T follicular helper cell (primary cell): ENCODE data around the gene NPBWR2.

Experiments used
- DNase-seq: peaks from one replicate; pipeline ENCODE4 v3.0.0-alpha.2; 2020; ENCODE audit warnings: low read depth

Gene NPBWR2

DNA sequence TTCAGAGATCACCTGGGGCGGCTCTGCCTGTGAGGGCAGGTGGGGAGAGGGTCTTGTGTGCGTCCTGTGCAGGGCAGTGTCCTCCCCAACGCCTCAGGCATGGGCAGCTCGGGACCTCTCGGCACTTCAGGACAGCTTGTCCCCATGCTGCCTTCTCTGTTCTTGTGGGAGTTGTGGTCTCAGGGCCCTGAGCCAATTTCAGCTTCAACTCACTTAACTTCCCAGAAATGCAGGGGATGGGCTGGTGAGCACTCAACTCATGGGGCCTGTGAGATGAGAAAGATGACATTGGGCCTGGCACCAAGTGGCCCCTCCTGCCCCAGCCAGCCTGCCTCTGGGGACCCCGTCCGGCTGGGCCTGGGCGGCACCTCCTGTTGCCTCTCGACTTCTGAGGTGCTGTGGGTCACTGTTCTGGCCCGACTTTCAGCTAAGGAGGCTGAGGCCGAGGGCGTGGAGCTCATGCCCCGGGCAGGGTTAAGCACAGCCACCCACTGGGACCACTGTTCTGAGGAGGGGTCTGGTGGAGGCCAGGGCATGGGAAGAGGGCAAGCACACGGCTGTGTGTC is 34.8 kb downstream of the NPBWR2 start:
- DNase-seq: no peak

DNA sequence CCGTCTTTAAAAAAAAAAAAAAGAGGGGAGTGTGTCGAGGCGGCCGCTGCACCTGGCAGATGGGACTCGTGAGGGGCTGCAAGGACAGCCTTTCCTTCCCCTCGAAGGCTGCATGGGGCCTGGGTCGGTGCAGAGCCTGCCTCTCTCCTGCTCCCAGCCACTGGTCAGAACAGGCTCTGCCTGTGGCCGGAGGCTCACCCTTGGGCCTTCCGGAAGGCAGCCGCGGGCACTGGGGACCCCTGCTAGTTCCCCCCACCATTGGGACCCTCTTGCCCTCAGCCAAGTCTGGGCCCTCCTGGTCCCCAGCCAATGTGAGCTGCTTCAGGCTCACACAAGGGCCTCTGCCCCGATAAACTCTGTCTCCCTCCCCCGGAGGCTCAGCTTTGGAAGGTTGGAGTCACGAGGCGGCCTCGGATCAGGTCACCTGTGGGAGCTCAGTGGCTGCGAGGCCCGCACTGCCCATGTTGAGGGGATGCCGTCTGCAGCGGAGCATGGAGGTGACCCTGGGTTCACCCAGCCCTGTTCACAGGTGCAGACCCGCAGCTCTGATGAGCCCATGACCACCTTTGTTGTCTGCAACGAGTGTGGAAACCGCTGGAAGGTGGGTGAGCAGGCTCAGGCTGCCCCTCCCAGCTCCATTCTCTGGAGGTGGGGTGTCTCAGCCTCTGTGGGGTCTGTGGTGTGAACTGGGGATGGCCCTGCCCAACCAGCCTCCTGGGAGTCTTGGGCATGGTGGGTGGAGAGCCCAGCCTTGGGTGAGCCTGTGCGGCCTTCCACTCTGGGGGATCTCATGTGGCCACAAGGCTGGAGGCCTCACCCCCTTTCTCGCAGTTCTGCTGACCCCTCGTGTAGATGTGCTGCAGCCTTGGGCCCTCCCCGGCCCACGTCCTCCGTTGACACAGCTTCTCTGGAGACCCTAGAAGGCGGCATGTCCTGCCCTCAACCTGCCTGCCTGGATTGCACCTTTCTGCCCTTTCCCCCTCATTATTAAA is 35.7 kb downstream of the NPBWR2 start:
- DNase-seq: no peak

DNA sequence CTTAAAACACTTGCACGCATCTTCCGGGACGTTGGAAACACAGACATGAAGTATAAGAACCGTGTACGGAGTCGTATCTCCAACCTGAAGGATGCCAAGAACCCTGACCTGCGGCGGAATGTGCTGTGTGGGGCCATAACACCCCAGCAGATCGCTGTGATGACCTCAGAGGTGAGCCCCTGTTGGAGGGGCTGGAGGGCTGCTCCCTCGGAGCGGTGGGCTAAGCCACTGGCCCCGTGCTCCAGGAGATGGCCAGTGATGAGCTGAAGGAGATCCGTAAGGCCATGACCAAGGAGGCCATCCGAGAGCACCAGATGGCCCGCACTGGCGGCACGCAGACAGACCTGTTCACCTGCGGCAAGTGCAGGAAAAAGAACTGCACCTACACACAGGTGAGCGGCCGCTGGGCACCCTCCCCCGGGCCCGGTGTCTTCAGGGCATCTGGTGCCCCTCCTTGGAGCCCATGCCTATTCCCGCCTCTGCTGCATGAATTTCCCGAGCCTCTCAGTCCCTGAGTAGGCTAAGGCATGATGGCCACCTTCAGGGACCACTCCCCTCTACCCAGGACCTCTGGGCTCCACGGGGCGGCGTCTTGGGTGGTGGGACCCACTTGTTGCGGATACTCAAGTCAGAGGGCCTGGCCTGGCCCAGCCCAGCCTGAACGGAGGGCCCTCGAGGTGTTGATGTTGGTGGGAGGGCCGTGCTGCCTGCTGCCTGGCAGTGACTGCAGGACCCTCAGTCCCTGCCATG is 36.9 kb downstream of the NPBWR2 start:
- DNase-seq: no peak

DNA sequence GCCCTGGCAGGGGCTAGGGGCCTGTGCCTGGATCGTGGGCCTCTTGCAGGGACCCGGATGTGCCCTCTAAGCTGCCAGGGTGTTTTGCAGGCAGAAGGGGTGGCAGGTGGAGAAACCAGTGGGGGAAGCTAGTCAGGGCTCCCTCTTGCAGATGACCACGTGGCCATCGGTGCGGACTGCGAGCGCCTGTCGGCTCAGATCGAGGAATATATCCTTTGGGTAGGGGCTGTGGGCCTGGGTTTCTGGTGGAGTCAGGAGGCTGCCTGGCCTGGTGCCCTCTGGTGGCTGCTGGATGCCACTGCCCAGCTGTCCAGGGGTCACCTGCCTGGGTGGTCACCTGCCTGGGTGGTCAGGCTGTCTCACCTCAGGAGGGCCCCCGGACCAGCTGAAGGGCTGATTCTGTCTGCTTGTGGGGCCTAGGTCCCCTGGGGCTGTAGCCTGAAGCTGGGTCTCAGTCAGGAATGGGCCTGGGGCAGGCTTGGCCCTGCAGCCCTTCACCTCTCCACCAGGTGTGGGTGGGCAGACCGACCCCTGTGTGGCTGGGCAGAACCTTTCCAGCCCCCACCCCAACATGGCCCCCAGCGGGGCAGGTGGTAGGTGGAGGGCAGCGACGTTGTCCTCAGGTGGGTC is 37.6 kb downstream of the NPBWR2 start:
- no peak for DNase-seq

DNA sequence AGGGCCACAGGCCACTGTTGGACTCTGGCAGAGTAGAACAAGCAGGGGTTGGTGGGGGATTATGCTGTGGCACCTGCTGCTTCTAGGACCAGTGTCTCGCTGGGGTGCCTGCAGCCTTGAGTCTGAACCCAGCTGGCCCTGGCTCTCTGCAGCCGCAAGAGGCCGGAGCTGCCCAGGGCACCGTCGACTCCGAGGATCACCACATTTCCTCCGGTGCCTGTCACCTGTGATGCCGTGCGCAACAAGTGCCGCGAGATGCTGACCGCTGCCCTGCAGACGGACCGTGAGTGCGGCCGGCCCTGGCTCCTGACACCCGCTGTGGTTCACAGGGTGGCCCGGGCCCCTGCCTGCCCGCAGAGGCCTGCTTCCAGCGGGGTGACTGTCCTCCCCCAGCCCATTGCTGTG is 38.2 kb downstream of the NPBWR2 start:
- no peak for DNase-seq

DNA sequence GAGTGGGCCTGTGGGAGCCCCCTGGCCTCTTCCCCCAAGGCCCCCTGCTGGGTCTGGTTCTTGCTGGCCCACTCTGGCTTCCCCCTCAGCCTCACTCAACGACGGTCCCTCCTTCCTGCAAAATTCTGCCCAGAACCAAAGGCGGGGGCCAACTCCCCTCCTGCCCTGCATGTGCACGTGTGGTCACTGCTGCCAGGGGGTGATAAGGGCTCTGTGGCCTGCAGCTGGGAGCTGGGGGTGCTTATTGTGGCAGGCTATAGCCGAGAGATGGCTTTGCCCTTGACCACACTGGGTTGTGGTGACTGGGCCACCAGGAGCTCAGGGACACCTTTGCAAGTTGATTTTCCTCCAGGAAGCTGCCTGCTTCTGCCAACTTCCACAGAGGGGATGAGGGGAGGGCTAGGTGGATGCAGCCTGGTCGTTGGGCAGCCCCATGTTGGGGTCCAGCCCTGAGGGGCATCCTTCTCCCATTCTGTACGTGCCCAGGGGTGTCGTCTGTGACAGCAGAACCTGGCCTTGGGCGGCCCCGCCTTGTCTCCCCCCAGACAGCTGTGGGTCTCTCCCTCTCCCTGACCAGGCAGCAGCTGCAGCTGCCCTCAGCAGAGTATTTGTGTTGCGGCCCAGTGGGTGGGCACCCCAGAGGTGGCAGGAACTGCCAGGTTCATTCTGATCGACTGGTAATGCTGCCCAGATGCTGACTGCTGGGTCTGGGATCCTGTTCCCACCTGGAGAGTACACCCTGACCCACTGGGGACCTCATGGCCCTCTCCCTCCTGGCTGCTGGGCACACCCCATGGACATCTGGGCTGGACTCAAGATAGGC is 38.8 kb downstream of the NPBWR2 start:
- DNase-seq: no peak

DNA sequence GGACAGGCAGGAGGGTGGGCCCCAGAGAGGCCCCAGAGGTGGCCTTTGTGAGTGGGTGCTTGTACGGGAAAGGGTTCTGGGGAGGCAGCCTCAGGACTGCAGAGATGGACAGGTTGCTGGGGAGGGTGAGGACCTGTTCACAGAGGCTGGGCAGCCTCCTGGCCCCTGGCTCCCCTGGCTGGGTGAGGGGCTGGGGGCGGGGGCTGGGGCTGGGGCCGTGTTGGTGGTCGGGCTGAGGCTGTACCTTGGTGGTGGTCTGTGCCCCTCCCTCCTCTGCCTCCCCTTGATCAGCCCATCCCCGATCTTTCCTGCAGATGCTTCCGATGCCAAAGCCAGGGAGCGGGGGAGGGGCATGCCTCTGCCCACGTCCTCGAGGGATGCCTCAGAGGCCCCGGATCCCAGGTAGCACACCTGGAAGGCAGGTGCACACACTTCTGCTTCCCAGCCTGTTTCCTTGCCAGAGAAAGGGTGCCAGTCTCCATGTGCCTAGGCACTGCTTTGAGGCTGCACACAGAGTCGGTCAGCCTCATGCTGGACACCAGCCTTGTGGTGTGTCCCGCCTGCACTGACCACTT is 39.5 kb downstream of the NPBWR2 start:
- no peak for DNase-seq

DNA sequence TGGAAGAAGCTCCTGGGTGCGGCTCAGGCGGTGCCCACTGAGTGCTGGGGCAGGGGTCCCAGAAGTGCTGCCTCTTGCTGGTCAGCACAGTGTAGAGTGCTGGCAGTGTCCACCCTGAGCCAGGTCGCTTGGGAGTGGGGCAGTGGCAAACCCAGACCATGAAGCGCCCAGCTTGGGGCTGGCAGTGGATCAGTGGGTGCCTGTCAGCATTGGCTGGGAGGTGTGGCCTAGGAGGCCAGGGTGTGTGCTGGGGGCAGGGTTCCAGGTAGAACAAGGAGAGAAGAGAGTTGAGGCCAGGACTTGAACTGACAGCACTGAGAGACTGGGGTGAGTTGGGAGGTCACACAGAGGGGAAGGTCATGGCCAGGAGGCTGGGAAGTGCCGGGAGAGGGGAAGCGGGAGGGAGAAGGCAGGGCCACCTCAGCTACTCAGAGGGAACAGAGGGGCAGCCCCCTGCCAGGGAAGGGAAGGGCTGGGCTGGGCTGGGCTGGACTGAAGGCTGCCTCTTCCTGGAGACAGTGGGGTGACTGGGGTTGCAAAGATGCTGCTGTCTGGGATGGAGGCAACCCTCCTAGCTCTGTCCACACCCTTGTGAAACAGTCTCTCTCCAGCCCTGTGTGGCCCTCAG is 40.2 kb downstream of the NPBWR2 start:
- no peak for DNase-seq

DNA sequence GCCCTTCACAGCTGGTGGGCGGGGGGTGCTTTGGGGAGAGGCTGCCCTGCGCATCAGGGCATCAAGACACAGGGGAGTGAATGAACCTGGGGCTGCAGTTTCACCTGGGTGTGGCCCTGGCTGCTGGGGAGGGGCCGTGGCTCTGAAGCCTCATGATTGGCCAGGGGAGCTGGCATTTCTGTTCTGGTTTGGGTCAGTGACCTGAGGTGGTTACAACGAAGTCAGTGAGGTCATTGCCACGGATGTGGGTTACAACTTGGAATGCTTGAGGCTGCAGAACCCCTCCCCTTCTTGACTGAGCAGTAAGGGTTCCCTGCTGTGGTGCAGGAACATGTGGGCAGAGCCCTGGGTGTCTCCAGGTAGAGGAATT is 41.4 kb downstream of the NPBWR2 start:
- no peak for DNase-seq

DNA sequence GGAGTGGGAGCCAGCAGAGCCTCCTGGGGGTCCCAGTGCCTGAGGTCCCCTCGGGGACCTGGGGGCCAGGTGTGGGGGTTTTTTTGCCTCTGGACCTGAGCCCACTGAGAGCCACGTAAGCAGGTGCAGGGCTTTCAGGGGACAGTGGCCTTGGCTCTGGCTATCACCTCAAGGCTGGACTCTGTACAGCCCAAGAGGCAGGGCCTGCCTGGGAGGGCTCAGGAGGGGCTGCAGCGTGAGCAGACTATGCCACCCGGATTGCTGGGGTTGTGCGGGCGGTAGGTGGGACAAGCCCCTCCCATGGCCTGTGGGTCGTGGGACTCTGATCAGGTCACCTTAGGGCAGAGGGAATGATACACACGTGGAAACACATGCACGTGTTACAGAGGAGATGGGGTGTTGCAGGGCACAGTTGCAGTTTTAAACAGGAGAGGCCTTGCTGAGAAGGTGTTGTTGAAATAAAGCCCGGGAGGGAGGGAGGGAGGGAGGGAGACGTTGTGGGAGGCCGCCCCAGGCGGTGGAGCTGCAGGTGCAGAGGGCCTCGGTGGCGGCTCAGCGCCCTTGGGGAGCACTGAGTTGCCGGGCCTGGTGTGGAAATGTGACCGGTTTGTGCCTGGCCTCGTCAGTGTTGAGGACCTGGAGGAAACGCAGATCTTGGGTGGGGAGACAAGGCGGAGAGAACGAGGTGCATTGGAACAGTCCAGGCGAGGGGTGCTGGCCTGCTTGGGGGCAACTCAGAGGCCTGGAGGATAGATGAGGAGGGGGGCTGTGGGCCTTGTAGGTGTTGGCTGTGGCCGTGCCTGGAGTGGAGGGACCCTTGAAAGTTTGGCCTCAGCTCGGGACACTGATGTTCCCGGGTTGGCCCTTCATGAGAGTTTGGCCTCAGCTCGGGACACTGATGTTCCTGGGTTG is 42.0 kb downstream of the NPBWR2 start:
- DNase-seq: no peak

DNA sequence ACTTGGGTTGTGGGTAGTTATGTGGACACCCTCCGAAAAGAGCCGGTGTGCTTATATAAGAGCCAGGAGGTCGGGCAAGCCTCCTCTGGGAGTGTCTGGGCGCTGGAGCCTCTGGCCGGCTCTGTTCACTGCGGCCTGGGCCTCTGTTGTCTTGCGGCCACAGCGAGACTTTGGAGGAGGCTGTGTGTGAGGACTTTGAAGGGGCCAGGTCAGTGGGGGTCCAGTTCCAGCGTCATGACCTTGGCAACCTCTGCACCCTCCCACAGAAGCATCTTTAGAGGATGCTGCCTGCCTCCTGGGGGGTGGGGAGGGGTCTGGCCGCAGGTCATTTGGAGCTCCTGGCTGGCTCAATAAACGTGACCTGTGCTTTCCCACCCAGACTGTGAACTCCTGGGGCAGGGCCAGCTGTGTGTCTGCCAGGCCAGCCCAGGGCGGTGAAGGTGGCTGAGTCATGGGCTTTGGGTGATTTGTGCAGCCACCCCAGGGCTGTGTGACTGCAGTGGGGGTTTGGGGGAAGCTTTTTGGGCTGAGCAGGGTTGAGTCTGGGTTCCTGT is 43.1 kb downstream of the NPBWR2 start:
- no peak for DNase-seq

DNA sequence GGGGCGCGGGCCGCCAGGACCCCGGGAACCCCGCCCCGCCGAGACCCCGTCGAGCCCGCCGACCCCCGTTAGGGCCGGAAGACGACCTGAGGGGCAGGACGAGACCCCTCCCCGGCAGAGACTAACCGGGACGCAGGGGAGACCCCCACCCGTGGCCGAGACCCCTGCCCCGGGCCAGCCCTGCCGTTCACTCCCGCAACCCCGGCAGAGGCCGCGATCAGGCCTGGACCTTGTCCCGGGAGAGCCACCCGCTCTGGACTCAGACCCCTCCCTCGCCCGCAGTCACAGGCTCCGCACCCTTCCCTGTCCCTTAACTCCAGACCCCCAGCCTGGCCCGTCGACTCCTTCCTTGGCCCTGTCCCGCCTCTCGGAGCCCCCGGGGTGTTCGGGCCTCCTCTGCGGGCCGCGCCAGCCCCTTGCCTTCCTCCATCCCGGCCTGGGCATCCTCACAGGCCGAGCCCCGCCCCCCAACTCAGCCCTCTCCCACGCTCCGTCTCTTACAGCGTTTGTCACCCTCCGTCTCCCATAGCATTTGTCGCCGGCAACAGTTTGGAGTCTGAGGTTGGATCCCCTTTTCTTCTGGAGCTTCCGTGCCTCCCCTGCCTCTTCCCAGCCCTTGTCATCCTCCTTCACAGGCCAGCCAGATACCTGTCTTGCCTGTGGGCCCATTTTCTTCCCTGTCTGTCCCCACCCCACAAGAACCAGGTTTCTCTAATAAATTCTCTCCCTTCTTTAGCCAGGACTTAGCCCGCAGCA is 43.8 kb downstream of the NPBWR2 start:
- DNase-seq: no peak

DNA sequence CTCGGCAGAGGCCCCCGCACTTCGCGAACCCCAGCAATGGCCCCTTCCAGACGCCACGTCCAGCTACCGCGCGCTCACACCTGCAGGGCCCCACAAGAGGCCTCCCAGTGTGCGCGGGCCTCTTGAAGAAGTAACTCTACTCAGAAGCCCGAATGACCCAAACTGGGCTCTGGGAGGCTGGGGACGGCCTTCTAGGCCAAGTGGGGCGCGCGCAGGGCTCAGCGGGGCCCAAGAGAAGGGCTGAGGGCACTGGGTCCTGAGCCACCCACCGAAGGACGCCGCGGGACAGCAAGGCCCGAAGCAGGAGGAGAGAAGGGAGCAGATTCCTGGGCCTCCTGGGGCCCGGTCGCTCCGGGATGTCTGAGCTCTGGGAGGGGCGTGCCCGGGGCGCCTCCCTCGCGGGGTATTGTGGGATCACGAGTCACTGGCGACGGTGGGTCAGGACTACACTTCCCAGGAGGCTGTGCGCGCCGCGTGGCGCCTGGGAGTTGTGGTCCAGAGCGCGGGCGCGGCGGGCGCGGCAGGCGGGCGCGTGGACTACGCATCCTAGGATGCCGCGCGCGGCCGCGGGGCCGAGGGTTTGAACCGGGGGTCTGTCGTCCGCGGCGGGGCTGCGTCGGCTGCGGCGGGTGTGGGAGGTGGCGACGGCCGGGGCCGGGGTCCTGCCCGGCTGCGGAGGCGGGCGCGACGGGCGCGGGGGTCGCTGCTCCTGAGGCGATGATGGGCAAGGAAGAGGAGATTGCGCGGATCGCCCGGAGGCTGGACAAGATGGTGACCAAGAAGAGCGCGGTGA is 44.6 kb downstream of the NPBWR2 start, which contains the start of gene TCEA2:
Gene TCEA2 (plus strand): TSS at position 603 of the 793 bp plus-strand sequence. CDS start 115 bp downstream, at position 718.
- DNase-seq: peak; percentile 89

DNA sequence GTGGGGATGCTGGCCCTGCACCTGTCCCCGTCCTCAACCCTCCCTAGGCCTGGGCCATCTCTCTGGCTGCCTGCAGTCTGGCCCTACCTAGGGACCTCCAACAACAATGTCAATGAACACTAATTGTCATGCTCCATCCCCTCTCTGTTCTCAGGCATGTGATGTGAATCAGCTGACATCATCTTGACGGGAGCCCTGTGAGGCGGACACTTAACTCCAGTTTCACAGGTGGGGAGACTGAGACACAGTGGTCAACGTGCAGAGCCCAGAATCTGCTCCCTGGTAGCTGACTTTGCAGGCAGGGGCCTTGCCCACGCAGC is 45.1 kb downstream of the NPBWR2 start:
- no peak for DNase-seq

DNA sequence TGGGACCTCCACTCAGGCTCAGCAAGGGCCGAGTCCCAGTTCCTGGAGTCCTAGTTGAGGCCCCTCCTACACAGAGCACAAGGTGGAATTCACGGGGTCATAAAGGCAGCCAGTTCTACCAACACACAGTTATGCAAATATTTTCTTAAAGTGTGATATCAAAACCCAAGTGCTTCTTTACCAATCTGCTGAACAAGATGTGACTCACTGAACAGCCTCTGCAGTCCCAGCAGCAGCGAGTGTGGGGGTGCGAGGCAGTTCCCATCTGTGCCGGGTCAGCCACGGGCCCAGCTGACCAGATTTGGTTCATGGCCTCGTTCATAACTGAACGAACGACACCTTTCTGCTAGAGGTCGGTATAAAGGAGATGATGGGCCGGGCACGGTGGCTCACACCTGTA is 48.8 kb downstream of the NPBWR2 start:
- DNase-seq: no peak

DNA sequence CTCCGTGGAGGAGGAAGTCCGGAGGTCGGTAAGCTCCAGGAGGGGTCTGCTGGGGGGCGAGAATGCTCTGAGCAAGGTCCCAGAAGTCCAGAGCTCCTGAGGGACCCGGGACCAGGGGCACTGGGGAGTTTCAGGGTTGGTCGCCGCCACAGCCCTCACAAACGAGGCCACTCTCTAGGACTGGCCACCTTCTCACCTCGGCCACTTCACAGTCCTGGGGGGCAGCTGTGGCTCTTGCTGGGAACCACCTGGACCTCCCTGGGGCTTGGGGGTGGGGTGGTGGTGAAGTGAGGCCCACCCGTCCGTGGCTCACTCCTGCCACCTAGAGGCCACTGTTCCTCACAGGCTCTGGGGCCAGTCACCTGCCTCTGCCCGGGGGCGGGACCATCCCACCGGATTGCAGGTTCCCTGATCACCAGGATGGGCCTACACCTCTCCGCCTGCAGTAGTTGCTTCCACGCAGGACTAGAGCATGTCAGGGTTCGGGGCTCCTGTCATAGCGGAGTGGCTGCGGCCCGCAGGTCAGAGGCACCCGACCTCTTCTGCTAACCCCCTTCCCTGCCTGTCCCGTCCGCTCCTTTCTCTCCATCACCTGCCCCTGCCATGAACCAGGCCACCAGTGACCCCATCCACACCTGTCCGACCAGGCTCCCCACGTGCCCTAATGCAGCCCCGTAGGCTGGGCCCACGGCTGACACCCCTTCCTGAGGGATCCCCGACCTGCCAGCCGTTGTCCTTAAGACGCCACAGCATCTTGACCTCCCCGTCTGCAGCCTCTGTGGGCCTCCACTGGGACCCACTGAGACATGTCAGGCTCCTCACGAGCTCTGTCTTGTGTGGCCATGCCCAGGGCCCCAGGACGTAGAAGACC is 49.5 kb downstream of the NPBWR2 start:
- DNase-seq: peak; percentile 66
